Measurements from ENCODE around the gene HFM1. TPM values are rescaled to one million over a fixed set of nuclear protein-coding genes. Genes with fewer than 3 reads are reported as not detected.
"Not testable (repeated sequence)": the region's sequence is repeated elsewhere in the genome, so short reads cannot be mapped to it uniquely, and the experiment has no call there.

HFM1 gene
- total RNA-seq, 2 donors from 2014 or later, result 4.6 to 5.9 TPM

DNA sequence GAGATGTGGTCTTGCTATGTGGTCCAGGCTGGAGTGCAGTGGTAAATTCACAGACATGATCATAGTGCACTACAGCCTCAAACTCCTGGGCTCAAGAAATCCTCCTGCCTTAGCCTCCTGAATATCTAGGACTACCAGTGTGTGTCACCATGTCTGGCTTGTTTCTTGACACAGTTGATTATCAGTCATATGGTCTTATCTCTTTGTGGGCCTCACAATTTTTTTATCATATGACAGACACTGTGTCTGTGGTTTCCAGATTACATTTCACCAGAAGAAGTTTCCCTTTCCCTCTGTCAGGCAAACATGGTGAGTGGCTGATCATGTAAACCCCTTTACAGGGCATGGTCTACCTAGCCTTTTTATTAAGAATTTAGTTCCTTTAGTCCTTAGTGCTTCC, 96.1 kb downstream of the HFM1 start:
- TF ChIP-seq, protein P1, sequence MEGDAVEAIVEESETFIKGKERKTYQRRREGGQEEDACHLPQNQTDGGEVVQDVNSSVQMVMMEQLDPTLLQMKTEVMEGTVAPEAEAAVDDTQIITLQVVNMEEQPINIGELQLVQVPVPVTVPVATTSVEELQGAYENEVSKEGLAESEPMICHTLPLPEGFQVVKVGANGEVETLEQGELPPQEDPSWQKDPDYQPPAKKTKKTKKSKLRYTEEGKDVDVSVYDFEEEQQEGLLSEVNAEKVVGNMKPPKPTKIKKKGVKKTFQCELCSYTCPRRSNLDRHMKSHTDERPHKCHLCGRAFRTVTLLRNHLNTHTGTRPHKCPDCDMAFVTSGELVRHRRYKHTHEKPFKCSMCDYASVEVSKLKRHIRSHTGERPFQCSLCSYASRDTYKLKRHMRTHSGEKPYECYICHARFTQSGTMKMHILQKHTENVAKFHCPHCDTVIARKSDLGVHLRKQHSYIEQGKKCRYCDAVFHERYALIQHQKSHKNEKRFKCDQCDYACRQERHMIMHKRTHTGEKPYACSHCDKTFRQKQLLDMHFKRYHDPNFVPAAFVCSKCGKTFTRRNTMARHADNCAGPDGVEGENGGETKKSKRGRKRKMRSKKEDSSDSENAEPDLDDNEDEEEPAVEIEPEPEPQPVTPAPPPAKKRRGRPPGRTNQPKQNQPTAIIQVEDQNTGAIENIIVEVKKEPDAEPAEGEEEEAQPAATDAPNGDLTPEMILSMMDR (conservative IDR thresholded peaks at IDR 0.05), result no peak
- H3K9me3 Mint-ChIP-seq, result peaks cover 49% of the 10 kb centered on the region

DNA sequence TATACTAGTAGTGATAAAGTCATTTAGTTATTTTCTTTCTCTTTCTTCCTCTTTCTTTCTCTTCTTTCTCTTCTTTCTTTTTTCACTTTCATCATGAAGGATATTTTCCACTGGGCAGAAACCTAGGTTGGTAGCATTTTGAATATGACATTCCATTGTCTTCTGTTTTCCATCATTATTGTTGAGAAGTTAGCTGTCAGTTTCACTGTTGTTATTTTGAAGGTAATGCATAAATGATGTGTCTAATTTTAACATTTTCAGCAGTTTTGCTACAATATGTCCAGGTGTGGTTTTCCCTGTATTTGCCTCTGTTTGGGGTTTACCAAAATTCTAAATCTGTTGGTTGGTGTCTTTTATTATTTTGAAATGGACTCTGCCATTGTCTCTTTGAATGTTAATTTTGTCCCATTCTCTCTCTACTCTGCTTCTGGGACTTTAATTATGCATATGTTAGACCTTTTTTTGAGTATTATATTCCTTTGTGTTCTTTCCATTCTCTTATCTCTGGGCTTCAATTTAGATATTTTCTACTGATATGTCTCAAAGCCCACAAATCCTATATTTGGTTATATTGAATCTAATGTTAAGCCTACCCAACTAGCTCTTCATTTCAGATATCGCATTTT, 96.7 kb downstream of the HFM1 start:
- H3K27me3 Mint-ChIP-seq (ENCODE audit: insufficient read depth), result no peaks in the 10 kb centered on the region
- H3K4me1 Mint-ChIP-seq, result no peaks in the 10 kb centered on the region
- H3K27ac ChIP-seq (ENCODE audit: low read depth, low read length), result no peak overlapping the region
- peaks cover 30% of the 10 kb centered on the region for H3K9me3 ChIP-seq (ENCODE audit: control insufficient read depth, low read length)
- H3K36me3 ChIP-seq (ENCODE audit: control insufficient read depth, insufficient read depth, low read length), result no peaks in the 10 kb centered on the region
- H3K4me3 ChIP-seq (ENCODE audit: low read length), result no peak overlapping the region
- WGBS, 2 experiments (ENCODE audit: insufficient coverage in 1 of 2, insufficient read length in 1 of 2), result 100% methylated on average over 1 of the region's 1 CpG; no CpG with 5 or more reads in 1 of the 2 experiments
- peaks cover 34% of the 10 kb centered on the region for H3K36me3 Mint-ChIP-seq (ENCODE audit: low read depth)
- H3K4me3 Mint-ChIP-seq, result no peak overlapping the region
- no peak overlapping the region for H3K9ac ChIP-seq (ENCODE audit: extremely low read depth, low read length, poor library complexity, severe bottlenecking)
- no peaks in the 10 kb centered on the region for H3K4me1 ChIP-seq (ENCODE audit: control insufficient read depth, insufficient read depth, low read length)
- TF ChIP-seq, protein P1 (conservative IDR thresholded peaks at IDR 0.05), result no peak
- H3K27ac Mint-ChIP-seq, result no peak overlapping the region
- no peaks in the 10 kb centered on the region for H3K27me3 ChIP-seq (ENCODE audit: control insufficient read depth, insufficient read depth, low read length, poor library complexity, severe bottlenecking)
- H3K9me3 Mint-ChIP-seq, result peaks cover 53% of the 10 kb centered on the region
- no peak for DNase-seq

More for the DNA sequence above, 96.1 kb downstream of the HFM1 start:
- Mint-ChIP-seq H3K4me1 (no peaks in the 10 kb centered on the region), H3K27ac (no peak overlapping the region), H3K27me3 (ENCODE audit: insufficient read depth) (no peaks in the 10 kb centered on the region), H3K36me3 (ENCODE audit: low read depth) (peaks cover 36% of the 10 kb centered on the region), H3K4me3 (no peak overlapping the region)
- Histone ChIP-seq H3K9me3 (ENCODE audit: control insufficient read depth, low read length) (peaks cover 26% of the 10 kb centered on the region), H3K36me3 (ENCODE audit: control insufficient read depth, insufficient read depth, low read length) (peaks cover 3% of the 10 kb centered on the region), H3K27ac (ENCODE audit: low read depth, low read length) (no peak overlapping the region), H3K4me1 (ENCODE audit: control insufficient read depth, insufficient read depth, low read length) (no peaks in the 10 kb centered on the region), H3K27me3 (ENCODE audit: control insufficient read depth, insufficient read depth, low read length, poor library complexity, severe bottlenecking) (no peaks in the 10 kb centered on the region), H3K4me3 (ENCODE audit: low read length) (no peak overlapping the region), H3K9ac (ENCODE audit: extremely low read depth, low read length, poor library complexity, severe bottlenecking) (no peak overlapping the region)
- DNase-seq, result no peak

DNA sequence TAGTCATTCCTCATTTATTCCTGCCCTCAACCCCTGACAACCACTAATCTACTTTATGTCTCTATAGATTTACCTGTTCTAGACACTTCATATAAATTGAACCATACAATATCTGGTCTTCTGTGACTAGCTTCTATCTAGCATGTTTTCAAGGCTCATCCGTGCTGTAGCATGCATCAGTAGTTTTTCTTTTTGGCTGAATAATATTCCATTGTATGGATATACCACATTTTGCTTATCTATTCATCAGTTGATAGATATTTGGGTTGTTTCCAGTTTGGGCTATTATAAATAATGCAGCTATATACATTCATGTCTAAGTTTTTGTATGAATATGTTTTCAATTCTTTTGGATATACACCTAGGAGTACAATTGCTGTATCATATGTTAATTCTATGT, 101.5 kb downstream of the HFM1 start:
- DNase-seq, result no peak
- Histone ChIP-seq H3K27me3 (ENCODE audit: control insufficient read depth, insufficient read depth, low read length, poor library complexity, severe bottlenecking) (no peaks in the 10 kb centered on the region), H3K27ac (ENCODE audit: low read depth, low read length) (no peak overlapping the region), H3K36me3 (ENCODE audit: control insufficient read depth, insufficient read depth, low read length) (no peaks in the 10 kb centered on the region), H3K9me3 (ENCODE audit: control insufficient read depth, low read length) (peaks cover 4% of the 10 kb centered on the region), H3K9ac (ENCODE audit: extremely low read depth, low read length, poor library complexity, severe bottlenecking) (no peak overlapping the region), H3K4me3 (ENCODE audit: low read length) (no peak overlapping the region), H3K4me1 (ENCODE audit: control insufficient read depth, insufficient read depth, low read length) (no peaks in the 10 kb centered on the region)
- Mint-ChIP-seq H3K27me3 (ENCODE audit: insufficient read depth) (no peaks in the 10 kb centered on the region), H3K4me1 (no peaks in the 10 kb centered on the region), H3K4me3 (no peak overlapping the region), H3K27ac (no peak overlapping the region), H3K36me3 (ENCODE audit: low read depth) (peaks cover 6% of the 10 kb centered on the region), H3K9me3 (peaks cover 34% of the 10 kb centered on the region)
- TF ChIP-seq, protein P1 (conservative IDR thresholded peaks at IDR 0.05), result no peak
- WGBS, 2 experiments (ENCODE audit: insufficient coverage in 1 of 2, insufficient read length in 1 of 2), result 89% methylated on average over 1 of the region's 1 CpG; no CpG with 5 or more reads in 1 of the 2 experiments

GRCh38 chr1:91288843-91289553, 115.6 kb downstream of the HFM1 start:
- not testable (repeated sequence) for H3K4me3 ChIP-seq (ENCODE audit: low read length); H3K27me3 Mint-ChIP-seq (ENCODE audit: insufficient read depth); H3K27ac ChIP-seq (ENCODE audit: low read depth, low read length); H3K9ac ChIP-seq (ENCODE audit: extremely low read depth, low read length, poor library complexity, severe bottlenecking); H3K36me3 ChIP-seq (ENCODE audit: control insufficient read depth, insufficient read depth, low read length); H3K4me1 ChIP-seq (ENCODE audit: control insufficient read depth, insufficient read depth, low read length); H3K4me3 Mint-ChIP-seq; H3K27me3 ChIP-seq (ENCODE audit: control insufficient read depth, insufficient read depth, low read length, poor library complexity, severe bottlenecking); H3K4me1 Mint-ChIP-seq; H3K9me3 ChIP-seq (ENCODE audit: control insufficient read depth, low read length); DNase-seq; H3K27ac Mint-ChIP-seq
- H3K9me3 Mint-ChIP-seq, result peaks cover 25% of the 10 kb centered on the region
- 90 to 100% methylated on average over 2 to 35 of the region's 47 CpGs for WGBS, 2 experiments (ENCODE audit: insufficient coverage in 1 of 2, insufficient read length in 1 of 2)
- H3K36me3 Mint-ChIP-seq (ENCODE audit: low read depth), result peaks cover 16% of the 10 kb centered on the region

Measured in endodermal cell (in vitro differentiated cells).